Measurements from ENCODE around the gene POMGNT1.

DNA sequence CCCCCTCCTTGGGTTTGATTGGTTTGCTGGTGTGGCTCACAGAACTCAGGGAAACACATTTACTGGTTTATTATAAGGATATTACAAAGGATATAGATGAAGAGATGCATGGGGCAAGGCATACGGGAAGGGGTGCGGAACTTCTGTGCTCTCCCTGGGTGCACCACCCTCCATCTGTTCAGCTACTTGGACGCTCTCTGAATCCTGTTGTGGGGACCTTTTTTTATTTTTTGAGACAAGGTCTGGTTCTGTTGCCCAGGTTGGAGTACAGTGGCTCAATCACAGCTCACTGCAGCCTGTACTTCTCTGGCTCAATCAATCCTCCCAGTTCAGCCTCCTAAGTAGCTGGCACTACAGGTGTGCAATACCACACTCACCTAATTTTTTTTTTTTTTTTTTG lies 12.3 kb upstream of the POMGNT1 start:
- TF ChIP-seq EZH2 (IDR thresholded peaks at IDR 0.05; ENCODE audit: borderline replicate concordance): no peak
- TF ChIP-seq, protein P1, sequence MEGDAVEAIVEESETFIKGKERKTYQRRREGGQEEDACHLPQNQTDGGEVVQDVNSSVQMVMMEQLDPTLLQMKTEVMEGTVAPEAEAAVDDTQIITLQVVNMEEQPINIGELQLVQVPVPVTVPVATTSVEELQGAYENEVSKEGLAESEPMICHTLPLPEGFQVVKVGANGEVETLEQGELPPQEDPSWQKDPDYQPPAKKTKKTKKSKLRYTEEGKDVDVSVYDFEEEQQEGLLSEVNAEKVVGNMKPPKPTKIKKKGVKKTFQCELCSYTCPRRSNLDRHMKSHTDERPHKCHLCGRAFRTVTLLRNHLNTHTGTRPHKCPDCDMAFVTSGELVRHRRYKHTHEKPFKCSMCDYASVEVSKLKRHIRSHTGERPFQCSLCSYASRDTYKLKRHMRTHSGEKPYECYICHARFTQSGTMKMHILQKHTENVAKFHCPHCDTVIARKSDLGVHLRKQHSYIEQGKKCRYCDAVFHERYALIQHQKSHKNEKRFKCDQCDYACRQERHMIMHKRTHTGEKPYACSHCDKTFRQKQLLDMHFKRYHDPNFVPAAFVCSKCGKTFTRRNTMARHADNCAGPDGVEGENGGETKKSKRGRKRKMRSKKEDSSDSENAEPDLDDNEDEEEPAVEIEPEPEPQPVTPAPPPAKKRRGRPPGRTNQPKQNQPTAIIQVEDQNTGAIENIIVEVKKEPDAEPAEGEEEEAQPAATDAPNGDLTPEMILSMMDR (IDR thresholded peaks at IDR 0.05; ENCODE audit: poor library complexity): no peak
- TF ChIP-seq EZH2phosphoT487 (IDR thresholded peaks at IDR 0.05; ENCODE audit: low read depth, severe bottlenecking, unreplicated experiment): no peak
